HG03095 (cell line): ENCODE data around the gene CSDE1.
"Not testable (repeated sequence)": the region's sequence is repeated elsewhere in the genome, so short reads cannot be mapped to it uniquely, and the experiment has no call there.

ENCODE experiments used
- ATAC-seq: cut with Tn5 transposase; IDR thresholded peaks from one replicate; pipeline ENCODE4 v1.9.1; 2021; ENCODE audit warnings: moderate library complexity; ENCODE audit not compliant: unreplicated experiment

The CSDE1 gene

DNA sequence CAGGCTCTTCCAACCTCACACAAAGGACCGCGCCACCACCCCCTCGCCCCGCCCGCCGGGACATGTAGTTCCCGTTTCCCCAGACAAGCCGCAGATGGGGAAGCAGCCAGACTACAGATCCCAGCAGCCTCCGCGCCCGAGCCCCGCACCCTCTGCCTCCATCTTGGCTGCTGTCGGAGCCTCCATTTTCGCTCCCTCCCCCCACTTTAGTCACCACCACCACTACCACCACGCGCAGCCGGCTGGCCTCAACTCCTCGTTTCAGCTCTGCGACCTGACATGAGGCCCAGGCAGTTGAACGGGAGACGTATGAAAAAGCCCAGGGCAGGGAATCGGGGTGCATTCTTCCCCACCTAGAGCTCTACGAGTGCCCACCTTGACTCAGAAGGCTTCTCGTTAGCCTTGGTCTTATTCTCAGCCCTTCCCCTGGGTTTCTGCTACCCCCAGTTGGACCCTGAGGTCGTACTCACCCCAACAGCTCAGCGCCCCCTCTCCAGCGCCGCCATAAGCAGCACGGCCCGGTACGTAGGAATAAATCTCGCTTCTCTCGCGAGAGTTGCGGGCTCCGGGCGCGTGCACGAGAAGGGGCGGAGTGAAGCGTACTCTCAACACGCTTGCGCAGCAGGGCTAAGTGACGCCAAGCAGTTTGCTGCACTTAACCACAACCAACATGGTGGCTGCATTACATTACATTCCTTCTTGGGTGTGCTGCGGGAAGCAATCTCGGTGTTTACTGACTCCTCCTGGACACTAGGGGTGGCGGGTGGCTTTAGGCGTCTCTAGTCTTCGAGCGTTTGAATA lies at the start of gene CSDE1:
Gene CSDE1, minus strand, starts transcription at position 530 of the 801 bp plus-strand sequence. CDS start 18,094 bp downstream, outside the sequence.
- ATAC-seq: peak; percentile 74

DNA sequence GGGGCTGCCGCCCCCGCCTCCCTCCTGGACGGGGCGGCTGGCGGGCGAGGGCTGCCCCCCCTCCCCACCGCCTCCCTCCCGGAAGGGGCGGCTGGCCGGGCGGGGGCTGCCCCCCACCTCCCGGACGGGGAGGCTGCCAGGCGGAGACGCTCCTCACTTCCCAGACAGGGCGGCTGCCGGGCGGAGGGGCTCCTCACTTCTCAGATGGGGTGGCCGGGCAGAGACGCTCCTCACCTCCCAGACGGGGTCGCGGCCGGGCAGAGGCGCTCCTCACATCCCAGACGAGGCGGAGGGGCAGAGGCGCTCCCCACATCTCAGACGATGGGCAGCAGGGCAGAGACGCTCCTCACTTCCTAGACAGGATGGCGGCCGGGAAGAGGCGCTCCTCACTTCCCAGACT lies 46.7 kb upstream of the CSDE1 start:
- ATAC-seq: not testable (repeated sequence)

DNA sequence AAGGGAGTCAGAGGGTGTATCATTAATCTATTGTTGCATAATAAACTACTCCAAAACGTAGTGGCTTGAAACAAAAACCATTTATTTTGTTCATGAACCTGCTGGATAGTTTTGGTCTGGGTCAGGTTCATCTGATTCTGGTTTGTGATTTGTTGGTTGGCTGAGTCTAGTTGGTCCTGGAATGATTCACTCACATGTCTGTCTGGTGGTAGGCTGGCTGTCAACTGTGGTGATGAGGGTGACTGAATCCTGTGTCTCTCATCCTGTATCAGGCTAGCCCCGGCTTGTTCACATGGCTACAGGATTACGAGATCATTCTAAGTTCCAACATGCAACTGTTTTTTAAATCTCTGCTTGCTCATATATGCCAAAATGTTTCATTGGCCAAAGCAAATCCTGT lies 45.2 kb upstream of the CSDE1 start:
- no peak for ATAC-seq

DNA sequence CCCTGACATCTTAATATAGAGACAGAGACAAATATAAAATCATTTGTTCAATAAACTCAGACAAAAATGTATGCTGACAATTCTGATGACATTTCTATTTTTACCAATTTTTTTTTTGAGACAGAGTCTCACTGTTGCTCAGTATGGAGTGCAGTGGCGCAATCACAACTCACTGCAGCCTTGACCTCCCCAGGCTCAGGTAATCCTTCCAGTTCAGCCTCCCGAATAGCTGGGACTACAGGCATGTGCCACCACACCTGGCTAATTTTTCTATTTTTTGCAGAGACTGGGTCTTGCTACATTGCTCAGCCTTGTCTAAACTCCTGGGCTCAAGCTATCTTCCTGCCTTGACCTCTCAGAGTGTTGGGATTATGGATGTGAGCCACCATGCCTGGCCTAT lies 36.3 kb upstream of the CSDE1 start:
- ATAC-seq: no peak

DNA sequence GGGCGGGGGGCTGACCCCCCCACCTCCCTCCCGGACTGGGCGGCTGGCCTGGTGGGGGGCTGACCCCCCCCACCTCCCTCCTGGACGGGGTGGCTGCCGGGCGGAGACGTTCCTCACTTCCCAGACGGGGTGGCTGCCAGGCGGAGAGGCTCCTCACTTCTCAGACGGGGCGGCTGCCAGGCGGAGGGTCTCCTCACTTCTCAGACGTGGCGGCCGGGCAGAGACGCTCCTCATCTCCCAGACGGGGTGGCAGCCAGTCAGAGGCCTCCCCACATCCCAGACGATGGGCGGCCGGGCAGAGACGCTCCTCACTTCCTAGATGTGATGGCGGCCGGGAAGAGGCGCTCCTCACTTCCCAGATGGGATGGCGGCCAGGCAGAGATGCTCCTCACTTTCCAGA lies 32.8 kb upstream of the CSDE1 start:
- not testable (repeated sequence) for ATAC-seq

DNA sequence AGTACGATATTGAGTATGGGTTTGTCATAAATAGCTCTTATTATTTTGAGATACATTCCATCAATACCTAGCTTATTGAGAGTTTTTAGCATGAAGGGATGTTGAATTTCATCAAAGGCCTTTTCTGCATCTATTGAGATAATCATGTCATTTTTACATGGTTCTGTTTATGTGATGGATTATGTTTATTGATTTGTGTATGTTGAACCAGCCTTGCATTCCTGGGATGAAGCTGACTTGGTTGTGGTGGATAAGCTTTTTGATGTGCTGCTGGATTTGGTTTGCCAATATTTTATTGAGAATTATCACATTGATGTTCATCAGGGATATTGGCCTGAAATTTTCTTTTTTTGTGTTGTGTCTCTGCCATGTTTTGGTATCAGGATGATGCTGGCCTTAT lies 28.7 kb upstream of the CSDE1 start:
- not testable (repeated sequence) for ATAC-seq

DNA sequence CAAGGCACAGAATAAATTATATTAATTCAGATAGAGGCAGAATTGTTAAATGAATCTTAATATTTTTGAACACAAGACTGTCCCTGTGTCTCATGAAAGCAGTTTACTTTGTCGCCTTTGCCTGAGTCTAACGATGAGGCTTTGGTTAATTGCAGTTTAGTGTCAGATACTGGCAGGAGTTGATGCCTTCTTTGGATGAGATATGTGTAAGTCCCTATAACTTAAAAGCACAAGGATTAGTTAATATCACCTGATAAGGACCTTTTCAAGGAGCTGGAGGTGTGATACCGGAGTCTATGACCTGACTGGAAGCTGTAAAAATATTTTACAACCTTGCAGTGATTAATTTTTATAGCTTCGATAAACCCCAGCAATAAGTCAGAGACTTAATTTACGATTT lies 24.7 kb upstream of the CSDE1 start:
- no peak for ATAC-seq

DNA sequence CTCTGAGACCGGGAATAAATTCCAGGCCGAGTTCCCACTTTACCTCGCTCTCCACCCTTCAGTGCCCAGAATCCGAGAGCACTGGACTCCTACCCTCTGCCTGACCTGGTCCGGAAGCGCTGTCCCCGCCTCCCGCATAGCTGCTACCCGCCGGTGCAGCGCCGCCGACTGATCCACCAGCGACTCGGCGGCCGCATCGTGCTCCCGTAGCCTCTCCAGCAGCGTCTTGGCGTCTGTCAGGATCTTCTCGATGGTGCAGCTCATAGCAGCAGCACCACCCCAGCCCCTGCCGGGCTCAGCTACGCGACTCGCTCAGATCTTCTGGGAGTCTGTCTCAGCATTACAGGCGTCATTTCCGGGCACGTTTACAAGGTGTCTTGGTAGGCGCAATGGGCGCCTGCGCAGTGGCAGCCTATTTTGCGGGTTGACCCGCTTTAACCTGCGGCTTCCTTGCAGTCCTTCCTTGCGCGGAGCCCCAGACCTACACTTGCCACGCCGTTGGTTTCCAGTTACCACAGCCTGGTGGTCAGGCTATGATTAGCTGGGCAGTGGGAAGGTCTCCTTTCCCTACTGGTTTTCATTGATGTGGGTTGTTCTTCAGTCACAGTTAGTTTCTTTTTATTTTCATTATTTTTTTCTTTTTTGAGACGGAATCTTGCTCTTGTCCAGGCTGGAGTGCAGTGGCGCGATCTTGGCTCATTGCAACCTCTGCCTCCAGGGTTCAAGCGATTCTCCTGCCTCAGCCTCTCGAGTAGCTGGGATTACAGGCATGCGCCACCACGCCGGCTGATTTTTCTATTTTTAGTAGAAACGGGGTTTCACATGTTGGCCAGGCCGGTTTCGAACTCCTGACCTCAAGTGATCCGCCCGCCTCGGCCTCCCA lies 22.8 kb upstream of the CSDE1 start, which contains the start of gene SIKE1:
Gene SIKE1, minus strand, starts transcription at position 342 of the 883 bp plus-strand sequence. Its CDS starts 78 bp downstream, at position 264.
- ATAC-seq: peak; percentile 97

DNA sequence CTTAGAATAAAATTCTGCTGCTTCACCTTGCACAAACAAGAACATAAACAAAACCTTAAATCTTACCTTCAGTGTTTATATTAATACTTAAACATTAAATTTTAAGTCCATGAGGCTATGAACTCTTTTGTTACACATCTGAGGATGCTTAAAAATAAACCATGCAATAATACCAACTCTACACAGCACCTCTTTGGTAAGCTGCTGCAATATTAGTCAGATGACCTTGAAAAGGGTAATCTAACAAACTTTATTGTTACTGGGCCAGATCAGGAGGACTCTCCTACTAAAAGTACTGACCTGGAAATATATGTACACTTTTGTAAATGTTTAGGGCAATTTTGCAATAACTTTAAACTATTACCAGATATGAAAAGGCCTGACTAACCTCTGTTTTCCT lies 21.9 kb upstream of the CSDE1 start:
- ATAC-seq: no peak

DNA sequence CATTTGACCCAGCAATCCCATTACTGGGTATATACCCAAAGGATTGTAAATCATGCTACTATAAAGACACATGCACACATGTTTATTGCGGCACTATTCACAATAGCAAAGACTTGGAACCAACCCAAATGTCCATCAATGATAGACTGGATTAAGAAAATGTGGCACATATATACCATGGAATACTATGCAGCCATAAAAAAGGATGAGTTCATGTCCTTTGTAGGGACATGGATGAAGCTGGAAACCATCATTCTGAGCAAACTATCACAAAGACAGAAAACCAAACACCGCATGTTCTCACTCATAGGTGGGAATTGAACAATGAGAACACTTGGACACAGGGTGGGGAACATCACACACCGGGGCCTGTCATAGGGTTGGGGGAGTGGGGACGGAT lies 18.9 kb upstream of the CSDE1 start:
- not testable (repeated sequence) for ATAC-seq

DNA sequence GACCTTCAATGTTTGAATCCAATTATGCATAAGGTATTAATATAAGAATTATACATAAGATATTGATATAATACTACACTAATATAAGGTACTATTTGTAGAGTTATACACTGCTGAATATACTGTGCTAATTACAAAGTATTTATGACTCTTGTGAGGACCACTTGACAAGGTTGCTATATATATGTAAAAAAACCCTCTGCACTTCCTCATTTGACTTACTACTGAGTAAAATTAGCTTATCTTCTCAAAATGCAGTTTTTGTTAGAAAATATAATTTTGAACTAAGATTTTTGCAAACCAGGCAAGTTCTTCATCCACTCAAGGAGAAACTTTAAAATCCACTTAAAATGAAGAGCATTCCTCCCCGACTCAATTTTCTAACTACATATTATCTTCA lies 14.2 kb upstream of the CSDE1 start:
- ATAC-seq: no peak

DNA sequence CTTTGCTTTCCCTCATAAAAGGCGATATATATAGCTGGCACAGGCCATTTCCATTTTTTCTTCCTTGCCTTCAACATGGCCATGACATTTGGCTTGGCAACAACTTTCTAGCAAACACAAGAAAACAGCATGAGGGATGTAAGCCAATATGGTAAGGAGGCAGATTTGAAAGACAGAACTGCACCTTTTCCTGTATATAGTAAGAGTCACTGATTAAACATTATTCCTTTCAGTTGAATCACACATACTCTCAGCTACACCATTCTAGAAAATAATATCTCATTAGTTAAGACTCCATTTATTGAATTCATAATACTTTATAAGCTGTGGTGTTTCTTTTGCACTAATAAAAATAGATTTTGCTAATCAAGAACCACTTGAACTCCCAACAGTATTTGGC lies 13.2 kb upstream of the CSDE1 start:
- ATAC-seq: no peak

DNA sequence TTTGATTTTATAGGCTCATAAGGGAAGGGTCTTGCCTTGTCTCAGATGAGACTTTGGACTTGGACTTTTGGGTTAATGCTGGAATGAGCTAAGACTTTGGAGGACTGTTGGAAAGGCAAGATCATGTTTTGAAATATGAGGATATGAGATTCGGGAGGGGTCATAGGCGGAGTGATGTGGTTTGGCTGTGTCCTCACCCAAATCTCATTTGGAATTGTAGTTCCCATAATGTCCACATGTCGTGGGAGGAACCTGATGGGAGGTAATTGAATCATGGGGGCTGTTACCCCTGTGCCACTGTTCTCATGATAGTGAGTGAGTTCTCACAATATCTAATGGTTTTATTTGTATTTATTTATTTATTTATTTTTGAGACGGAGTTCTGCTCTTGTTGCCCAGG lies 6.9 kb upstream of the CSDE1 start:
- no peak for ATAC-seq

DNA sequence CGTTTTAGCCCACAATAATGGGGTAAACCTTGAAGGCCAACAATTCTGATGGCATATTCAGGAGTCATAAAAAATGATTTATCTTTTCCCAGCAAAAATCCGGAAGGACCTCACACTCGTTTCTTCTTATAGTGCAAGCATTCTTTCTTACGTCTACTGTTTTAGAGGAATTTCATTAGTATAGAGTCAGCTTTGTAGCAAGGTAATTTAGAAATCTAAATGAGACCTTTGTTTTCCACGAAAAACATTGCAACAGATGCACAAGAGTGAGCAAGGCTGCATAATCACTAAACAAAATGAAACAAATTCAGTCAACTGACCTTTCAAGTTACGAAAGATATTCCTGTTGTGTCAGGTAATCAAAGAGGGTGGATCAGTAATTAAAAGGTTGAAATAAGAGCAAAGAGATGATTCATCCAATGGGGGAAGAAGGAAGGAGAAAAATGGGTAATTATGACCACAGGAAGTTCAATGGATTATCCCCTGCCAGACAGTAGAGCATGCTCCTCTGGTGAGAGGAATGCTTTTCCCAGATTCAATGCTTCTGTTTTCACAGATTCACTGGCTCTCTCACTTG lies 560 bp upstream of the CSDE1 start:
- no peak for ATAC-seq

DNA sequence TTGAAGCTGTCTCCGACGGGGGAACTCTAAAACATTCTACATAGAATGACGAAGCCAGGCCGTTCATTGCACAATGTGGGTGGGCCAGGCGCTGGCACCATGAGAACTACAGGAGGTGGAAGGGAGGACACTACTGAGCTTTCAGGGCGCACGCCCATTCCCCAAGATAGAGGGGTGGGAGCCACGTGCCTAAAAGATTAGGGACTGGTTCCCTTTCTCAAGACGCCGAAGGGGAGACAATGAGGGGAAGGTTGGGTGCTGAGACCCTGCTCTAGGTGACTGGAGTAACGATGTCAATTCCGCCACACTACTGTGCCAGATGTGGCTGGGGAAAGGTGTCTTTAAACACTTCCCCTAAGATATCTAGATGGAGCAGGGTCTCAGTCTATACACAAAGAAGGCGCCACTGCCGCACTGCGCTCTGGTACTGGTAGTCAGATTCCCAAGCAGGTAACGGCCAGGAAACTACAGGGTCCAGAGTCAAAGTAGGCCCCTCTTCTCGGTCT lies 782 bp downstream of the CSDE1 start:
- no peak for ATAC-seq

DNA sequence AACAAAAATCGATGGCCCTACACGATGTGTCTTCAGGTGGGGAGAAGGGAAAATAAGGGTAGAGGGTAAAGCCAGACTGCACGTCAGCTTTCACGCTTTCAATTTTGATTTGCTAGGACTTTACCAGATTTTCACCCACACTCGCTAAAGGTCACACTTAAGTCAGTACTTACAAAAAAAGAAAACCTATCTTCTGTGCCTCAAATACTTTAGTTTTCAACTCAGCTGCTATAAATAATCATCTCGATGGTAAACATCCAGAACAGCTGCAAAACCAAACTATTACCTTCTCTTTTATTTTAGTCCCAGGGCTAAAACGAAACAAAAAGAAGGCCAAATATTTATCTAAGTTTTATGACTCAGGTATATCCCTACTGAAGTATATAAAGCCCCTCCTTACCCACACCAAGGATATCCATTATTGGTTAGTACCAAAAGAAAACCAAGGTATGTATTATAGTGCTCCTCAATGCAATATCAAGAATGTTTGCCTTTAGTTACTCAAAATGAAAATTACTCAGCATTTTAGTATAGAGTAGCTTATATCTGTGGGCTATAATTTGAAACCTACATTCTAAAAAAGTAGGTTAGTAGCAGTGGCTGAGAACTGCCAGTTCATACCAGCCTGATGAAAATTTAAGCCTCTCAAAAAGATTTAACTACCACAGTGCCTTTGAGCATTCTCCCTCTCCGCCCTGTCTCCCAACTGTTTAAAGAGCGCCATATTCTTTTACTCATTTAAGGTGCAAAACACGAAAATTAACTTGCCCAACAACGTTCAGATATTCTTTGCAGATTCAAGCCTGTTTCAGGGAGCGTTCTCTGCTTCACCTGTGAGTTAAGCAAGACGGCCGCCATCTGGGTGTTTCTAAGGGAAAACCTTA lies 1.5 kb downstream of the CSDE1 start:
- ATAC-seq: peak; percentile 52

DNA sequence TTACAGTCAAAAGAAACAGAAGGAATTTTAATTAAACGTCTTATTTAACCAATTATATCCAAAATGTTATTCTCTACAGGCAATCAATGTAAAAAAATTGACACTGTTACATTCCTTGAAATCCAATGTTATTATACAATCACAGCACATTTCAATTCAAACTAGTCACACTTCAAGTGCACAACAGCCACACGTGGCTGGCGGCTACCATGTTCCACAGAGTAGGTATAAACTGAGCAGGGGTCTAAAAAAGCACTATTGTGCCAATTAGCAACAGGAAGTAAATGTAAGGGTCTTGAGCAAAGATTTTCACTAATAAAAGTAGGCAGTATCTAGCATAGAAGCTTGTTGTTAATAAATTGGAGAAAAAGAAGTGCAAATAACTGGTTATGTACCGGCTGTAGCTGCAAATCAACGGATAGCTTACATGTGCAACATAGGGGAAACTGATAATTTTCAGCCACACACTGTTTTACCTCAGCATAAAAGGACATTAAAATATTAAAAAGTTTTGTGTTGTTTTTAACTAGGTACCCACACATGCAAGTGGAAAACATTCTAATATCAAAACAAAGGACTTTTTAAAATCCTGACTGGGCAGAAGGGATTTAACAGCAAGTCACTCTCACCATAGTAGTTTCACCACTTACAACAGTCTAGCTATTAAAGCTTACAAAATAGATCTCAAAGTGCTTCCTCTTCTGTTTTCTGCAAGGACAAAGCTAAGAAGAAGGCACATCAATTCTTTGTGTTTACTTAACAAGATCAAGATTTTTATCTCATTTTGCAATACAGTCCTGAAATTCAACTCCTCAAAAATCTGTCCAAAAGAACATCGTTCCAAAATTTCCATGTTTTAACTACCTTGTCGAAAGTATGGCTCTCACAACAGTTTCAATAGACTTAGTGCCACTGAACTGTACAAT lies 2.5 kb downstream of the CSDE1 start:
- ATAC-seq: no peak

DNA sequence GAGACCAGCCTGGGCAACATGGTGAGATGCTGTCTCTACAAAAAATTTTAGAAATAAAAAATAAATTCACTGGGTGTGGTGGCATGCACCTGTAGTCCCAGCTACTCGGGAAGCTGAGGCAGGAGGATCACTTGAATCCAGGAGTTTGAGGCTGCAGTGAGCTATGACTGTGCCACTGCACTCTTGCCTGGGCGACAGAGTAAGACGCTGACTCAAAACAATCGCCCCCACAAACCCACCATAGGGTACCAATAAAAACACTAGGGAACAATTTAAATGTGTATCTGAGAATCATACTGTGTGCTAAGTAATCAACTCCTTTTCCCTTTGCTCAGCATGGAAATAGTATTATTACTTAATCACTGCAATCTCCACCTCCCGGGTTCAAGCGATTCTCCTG lies 4.1 kb downstream of the CSDE1 start:
- not testable (repeated sequence) for ATAC-seq

DNA sequence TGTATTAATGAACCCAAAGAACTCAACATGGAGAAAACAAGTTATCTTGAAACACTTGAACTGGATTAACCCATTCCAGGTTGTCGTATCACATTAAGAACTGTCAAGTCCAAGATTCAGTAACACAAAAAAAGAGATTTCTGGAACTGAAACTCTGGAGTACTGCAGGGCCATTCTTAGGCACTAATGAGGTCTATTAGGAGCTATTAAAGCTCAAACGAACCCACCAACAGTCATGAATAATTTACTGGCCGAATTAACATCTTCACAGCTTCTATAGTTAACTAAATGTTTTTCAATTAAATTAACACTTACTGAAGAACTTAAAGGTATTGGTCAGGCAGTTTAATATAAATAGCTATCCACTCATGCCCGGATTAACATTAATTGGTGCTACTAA lies 4.6 kb downstream of the CSDE1 start:
- ATAC-seq: no peak
